HepG2 (cell line): ENCODE results near the gene RXRG. TPM values are rescaled to one million over a fixed set of nuclear protein-coding genes. Genes with fewer than 3 reads are reported as not detected.

Source experiments
- ATAC-seq: fragments of 200-7000 bp; cut with Tn5 transposase; 3 replicates; pipeline ENCODE4 v1.9.1; 2020; ENCODE audit warnings: mild to moderate bottlenecking, moderate library complexity
- BruUV-seq: library from RNA; stranded (reverse); fragments of 400-500 nt; replicated peaks from 2 replicates; lab custom pipeline; 2021; lab: Mats Ljungman, UMichigan
- CTCF ChIA-PET: fragments of 300-600 bp; formaldehyde crosslinking; extraction: SDS; loops from one replicate; lab custom pipeline; 2021; ENCODE audit warnings: low total read pairs, inconsistent platforms, low intra/inter-chr PET ratio; lab: Yijun Ruan, JAX
- POLR2A ChIA-PET: fragments of 350-600 bp; sonication (Branson Sonifier 250); formaldehyde crosslinking; loops from one replicate; lab custom pipeline; 2020; ENCODE audit warnings: antibody characterized with exemption, inconsistent platforms; lab: Yijun Ruan, JAX
- DNase-seq: peaks from one replicate; pipeline ENCODE4 v3.0.0-alpha.2; 2015; ENCODE audit warnings: low spot score
- FAIRE-seq: peaks from 3 replicates; lab custom pipeline; 2011; peaks lifted over from hg19 to GRCh38; lab: Jason Lieb, UNC
- H2AFZ ChIP-seq: one replicate; pipeline ENCODE4 v1.6.1; 2011; ENCODE audit warnings: low read length, inconsistent platforms
- H3K27ac ChIP-seq: fragments of 300-600 bp; 3 replicates; pipeline ENCODE4 v1.8.0; 2011; ENCODE audit warnings: mixed run types, mild to moderate bottlenecking, mixed read lengths, low read length, inconsistent platforms; ENCODE audit not compliant: insufficient read depth; ENCODE audit errors: extremely low read length
- H3K27me3 ChIP-seq, 2 experiments: fragments of 200-600 bp in 1 of 2; 2 replicates in 1 of 2; 3 replicates in 1 of 2; pipeline versions ENCODE4 v1.6.0 to v1.8.0; 2011; ENCODE audit warnings: low read length in 2 of 2, mild to moderate bottlenecking in 2 of 2, moderate library complexity in 2 of 2, inconsistent platforms in 1 of 2; ENCODE audit not compliant: insufficient read depth in 2 of 2, control insufficient read depth in 1 of 2
- H3K36me3 ChIP-seq, 2 experiments: fragments of 200-600 bp in 1 of 2; replicated peaks in 1 of 2; 2 replicates in 1 of 2; 3 replicates in 1 of 2; pipeline versions ENCODE4 v1.5.1 to v1.8.0; 2011; ENCODE audit warnings: low read length in 2 of 2, inconsistent platforms in 1 of 2; ENCODE audit not compliant: insufficient read depth in 2 of 2, control insufficient read depth in 1 of 2
- H3K4me1 ChIP-seq: 2 replicates; pipeline ENCODE4 v1.5.1; 2012; ENCODE audit warnings: low read length, inconsistent platforms; ENCODE audit not compliant: insufficient read depth
- H3K4me2 ChIP-seq: 2 replicates; pipeline ENCODE4 v1.6.0; 2011; ENCODE audit warnings: low read depth, low read length, inconsistent platforms
- H3K4me3 ChIP-seq, 3 experiments: fragments of 200-600 bp in 1 of 3; sonication (generic), shearing (Covaris generic) in 1 of 3; replicated peaks in 1 of 3; 2 replicates each; pipeline ENCODE4 v1.5.1; 2011 to 2016; ENCODE audit warnings: low read length in 3 of 3, inconsistent platforms in 2 of 3, low read depth in 2 of 3, mild to moderate bottlenecking in 2 of 3, control low read depth in 1 of 3, mixed read lengths in 1 of 3; ENCODE audit not compliant: insufficient read depth in 1 of 3
- H3K79me2 ChIP-seq: one replicate; pipeline ENCODE4 v1.6.1; 2011; ENCODE audit warnings: low read length, inconsistent platforms; ENCODE audit not compliant: insufficient read depth
- H3K9ac ChIP-seq: 2 replicates; pipeline ENCODE4 v1.6.0; 2011; ENCODE audit warnings: mild to moderate bottlenecking, low read depth, low read length, inconsistent platforms; ENCODE audit not compliant: insufficient read depth
- H3K9me3 ChIP-seq: 2 replicates; pipeline ENCODE4 v1.5.1; 2012; ENCODE audit warnings: mild to moderate bottlenecking, low read length
- H4K20me1 ChIP-seq: 2 replicates; pipeline ENCODE4 v1.6.0; 2011; ENCODE audit warnings: inconsistent platforms, mild to moderate bottlenecking, low read length, moderate library complexity; ENCODE audit not compliant: insufficient read depth
- HHEX ChIP-seq: IDR thresholded peaks from 2 replicates; pipeline ENCODE4 v1.6.1; 2016; ENCODE audit warnings: control low read depth
- KDM1A ChIP-seq: IDR thresholded peaks from 2 replicates; pipeline ENCODE4 v1.6.1; 2016; ENCODE audit warnings: missing compliant biosample characterization
- KDM2A ChIP-seq: sonication (generic); formaldehyde crosslinking; IDR thresholded peaks from 2 replicates; pipeline ENCODE4 v1.4.0; 2020; ENCODE audit warnings: low read depth, missing genetic modification reagents, borderline replicate concordance
- LBX2 ChIP-seq: sonication (generic); formaldehyde crosslinking; IDR thresholded peaks from 2 replicates; pipeline ENCODE4 v1.5.0; 2020; ENCODE audit warnings: missing genetic modification reagents, mild to moderate bottlenecking, borderline replicate concordance
- NBN ChIP-seq: fragments of 450-650 bp; conservative IDR thresholded peaks from 2 replicates; pipeline ENCODE4 v1.6.1; 2017
- SMARCE1 ChIP-seq: fragments of 450-650 bp; IDR thresholded peaks from 2 replicates; pipeline ENCODE4 v1.6.1; 2017; ENCODE audit warnings: borderline replicate concordance
- TRAFD1 ChIP-seq: sonication (generic); formaldehyde crosslinking; IDR thresholded peaks from 2 replicates; pipeline ENCODE4 v1.5.1; 2020; ENCODE audit warnings: missing genetic modification reagents, mild to moderate bottlenecking, borderline replicate concordance
- ZBTB3 ChIP-seq: sonication (generic); formaldehyde crosslinking; IDR thresholded peaks from 2 replicates; pipeline ENCODE4 v1.4.0; 2020; ENCODE audit warnings: low read depth, mild to moderate bottlenecking, moderate library complexity, missing genetic modification reagents, borderline replicate concordance
- ZBTB37 ChIP-seq: sonication (generic); formaldehyde crosslinking; IDR thresholded peaks from 2 replicates; pipeline ENCODE4 v1.4.0; 2020; ENCODE audit warnings: mild to moderate bottlenecking, missing genetic modification reagents
- ZNF276 ChIP-seq: sonication (generic); formaldehyde crosslinking; IDR thresholded peaks from 2 replicates; pipeline ENCODE4 v1.4.0; 2020; ENCODE audit warnings: mild to moderate bottlenecking, low read depth, missing genetic modification reagents
- ZNF782 ChIP-seq: sonication (generic); formaldehyde crosslinking; IDR thresholded peaks from 2 replicates; pipeline ENCODE4 v1.4.0; 2020; ENCODE audit warnings: missing genetic modification reagents, mild to moderate bottlenecking, borderline replicate concordance
- WGBS: methylation state at CpG from one replicate; pipeline ENCODE4 v1.1.6; 2017; ENCODE audit warnings: low lambda C conversion rate; 5-methylcytosine and 5-hydroxymethylcytosine counted together
- in situ Hi-C: cut with HindIII; loops from 2 replicates; pipeline ENCODE4 v1.10.0; 2017; ENCODE audit warnings: low pct_unique_long_range_greater_than_20kb; ENCODE audit not compliant: extremely low pct_ligation_motif_present
- intact Hi-C: fragments of 100-400 bp; cut with micrococcal nuclease; formaldehyde crosslinking; loops from one replicate; pipeline ENCODE4 v1.10.0; 2022; ENCODE audit not compliant: unreplicated experiment
- polyA plus RNA-seq, 8 experiments: library from polyadenylated mRNA; depleted of rRNA in 3 of 8; stranded (reverse) in 7 of 8; unstranded in 1 of 8; fragments of >200 nt; fragmentation: Illumina TruSeq in 4 of 8; extraction: Trizol in 4 of 8; gene quantifications; 2 replicates each; pipeline versions ENCODE4 v1.2.1 to v1.2.3, GENCODE V29; 2011 to 2016; ENCODE audit warnings: low read depth in 4 of 8, missing spikeins in 1 of 8, mixed read lengths in 1 of 8; ENCODE audit not compliant: insufficient read depth in 1 of 8
- total RNA-seq, 5 experiments: library from RNA; depleted of rRNA; stranded (reverse); fragments of >200 nt; fragmentation: Illumina TruSeq; extraction: Trizol; gene quantifications; 2 replicates each; pipeline ENCODE4 v1.2.3, GENCODE V29; 2016; ENCODE audit warnings: low read depth in 1 of 5

The RXRG gene
- total and polyA plus RNA-seq, 2 of the 13 experiments (the other 11 are each of a cell fraction or from before 2014, with no cell fraction given) = not detected

- no peak overlapping the region for H3K27ac ChIP-seq
- no peaks in the 10 kb centered on the region for H3K4me1 ChIP-seq
- WGBS = 5% methylated on average over 2 of the region's 2 CpGs
- FAIRE-seq (no peak), DNase-seq (no peak), ATAC-seq (no peak)
- ChIA-PET POLR2A (no interaction called here), CTCF (no interaction called here)
- in situ Hi-C loops = no loop called here
- H3K9me3 ChIP-seq = no peaks in the 10 kb centered on the region
- no peak overlapping the region for H3K4me3 ChIP-seq
- no peaks in the 10 kb centered on the region for H4K20me1 ChIP-seq
- no peaks in the 10 kb centered on the region for H3K36me3 ChIP-seq
- no peak overlapping the region for H3K4me2 ChIP-seq
- intact Hi-C loops = no loop called here
- no peaks in the 10 kb centered on the region for H3K79me2 ChIP-seq
- no TSS peak for BruUV-seq
- no peaks in the 10 kb centered on the region for H3K27me3 ChIP-seq
- H3K9ac ChIP-seq = no peak overlapping the region
- TF ChIP-seq ZNF276 (CRISPR knock-in tag) (no peak), ZBTB3 (CRISPR knock-in tag) (no peak), KDM1A (no peak)
- H2AFZ ChIP-seq = no peak overlapping the region
Observed at GRCh38 chr1:165452336-165453130, 7.6 kb upstream of the RXRG start.

GRCh38 chr1:165451691-165452090 is 6.8 kb upstream of the RXRG start:
- CTCF ChIA-PET = no interaction called here
- Histone ChIP-seq H3K4me1 (no peaks in the 10 kb centered on the region), H4K20me1 (no peaks in the 10 kb centered on the region), H3K36me3 (no peaks in the 10 kb centered on the region), H3K4me3 (no peak overlapping the region), H3K27ac (no peak overlapping the region), H3K27me3 (no peaks in the 10 kb centered on the region), H2AFZ (no peak overlapping the region), H3K9ac (no peak overlapping the region), H3K4me2 (no peak overlapping the region), H3K9me3 (no peaks in the 10 kb centered on the region), H3K79me2 (no peaks in the 10 kb centered on the region)
- no peak for DNase-seq
- no peak for FAIRE-seq
- POLR2A ChIA-PET = no interaction called here
- no peak for ATAC-seq
- in situ Hi-C loops (no loop called here), intact Hi-C loops (no loop called here)
- no TSS peak for BruUV-seq
- 87% methylated on average over 2 of the region's 2 CpGs for whole genome bisulfite sequencing
- TF ChIP-seq LBX2 (no peak), ZBTB37 (no peak), HHEX (no peak), ZNF782 (CRISPR knock-in tag) (no peak), SMARCE1 (no peak), KDM2A (CRISPR knock-in tag) (no peak), NBN (no peak), TRAFD1 (no peak)
